HG03575 (cell line): ENCODE results near the gene TRMT1.

ENCODE experiments used
- ATAC-seq: cut with Tn5 transposase; IDR thresholded peaks from one replicate; pipeline ENCODE4 v1.9.1; 2021; ENCODE audit not compliant: unreplicated experiment, insufficient number of reproducible peaks, low FRiP score; ENCODE audit errors: extremely low read depth

The TRMT1 gene

DNA sequence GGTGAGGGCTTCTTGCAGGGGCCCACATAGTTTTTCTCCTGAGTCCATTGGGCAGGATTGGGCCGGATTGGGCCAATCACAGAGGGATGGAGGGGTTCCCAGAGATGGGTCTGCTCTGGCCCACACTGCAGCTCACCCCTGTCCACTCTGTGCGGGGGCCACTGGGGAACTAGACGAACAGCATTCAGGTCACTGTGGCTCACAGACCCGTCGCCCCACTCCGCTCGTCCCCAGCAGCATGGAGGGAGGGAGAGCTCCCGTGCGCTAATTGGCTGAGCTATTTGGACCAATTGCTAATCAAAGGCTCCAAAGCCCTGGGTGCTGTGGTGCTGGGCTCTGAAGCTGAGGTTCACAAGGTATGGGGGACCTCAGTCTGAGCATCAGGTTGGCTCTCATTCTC is 12.8 kb upstream of the TRMT1 start:
- ATAC-seq: no peak

DNA sequence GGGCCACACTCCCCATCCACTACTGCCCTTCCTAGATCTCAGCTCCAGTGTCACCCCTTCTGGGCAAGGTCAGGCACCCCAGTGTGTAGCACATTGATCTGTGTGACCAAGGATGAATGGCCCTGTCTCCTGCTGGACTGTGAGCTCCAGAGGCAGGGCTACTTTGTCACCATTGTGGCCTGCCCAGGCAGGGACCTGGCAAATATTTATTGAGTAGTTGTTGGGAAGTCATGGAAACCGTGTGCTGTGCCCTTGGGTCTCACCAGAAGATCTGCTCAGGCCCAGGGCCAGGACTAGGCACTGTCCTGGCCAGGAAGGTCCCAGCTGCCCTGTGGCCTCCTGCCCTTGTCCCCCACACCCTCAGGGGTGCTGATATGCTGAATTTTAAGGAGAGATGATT is 12.0 kb upstream of the TRMT1 start:
- ATAC-seq: no peak

DNA sequence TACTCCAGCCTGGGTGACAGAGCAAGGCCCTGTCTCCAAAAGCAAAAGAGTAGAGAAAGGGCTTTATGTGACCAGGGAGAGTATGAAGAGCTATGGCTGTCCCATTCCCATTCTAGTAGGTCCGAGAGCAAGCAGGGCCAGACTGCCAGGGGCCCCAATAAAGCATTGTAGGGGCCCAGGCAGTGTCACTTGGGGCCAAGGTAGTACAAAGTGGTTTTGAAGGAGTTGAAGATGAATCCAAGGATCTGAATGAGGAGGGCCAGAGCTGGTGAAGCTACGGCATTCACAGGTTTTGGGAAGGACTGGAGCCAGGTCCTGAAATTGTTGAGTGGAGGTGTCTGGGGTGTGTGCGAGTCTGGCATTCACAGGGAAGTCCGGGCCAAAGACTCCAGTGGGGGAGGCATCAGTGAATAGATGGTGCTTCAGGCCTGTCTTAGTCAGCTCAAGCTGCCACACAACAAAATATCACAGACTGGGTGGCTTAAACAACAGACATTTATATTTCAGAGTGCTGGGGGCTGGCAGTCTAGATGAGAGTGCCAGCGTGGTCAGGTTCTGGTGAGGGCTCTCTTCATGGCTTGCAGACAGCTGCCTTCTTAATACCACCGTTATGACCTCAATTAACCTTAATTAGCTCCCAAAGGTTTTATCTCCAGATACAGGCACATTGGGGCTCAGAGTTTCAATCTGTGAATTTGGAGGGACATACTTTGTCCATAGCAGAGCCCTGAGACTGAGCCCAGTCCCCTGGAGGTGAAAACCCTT is 11.5 kb upstream of the TRMT1 start:
- no peak for ATAC-seq

DNA sequence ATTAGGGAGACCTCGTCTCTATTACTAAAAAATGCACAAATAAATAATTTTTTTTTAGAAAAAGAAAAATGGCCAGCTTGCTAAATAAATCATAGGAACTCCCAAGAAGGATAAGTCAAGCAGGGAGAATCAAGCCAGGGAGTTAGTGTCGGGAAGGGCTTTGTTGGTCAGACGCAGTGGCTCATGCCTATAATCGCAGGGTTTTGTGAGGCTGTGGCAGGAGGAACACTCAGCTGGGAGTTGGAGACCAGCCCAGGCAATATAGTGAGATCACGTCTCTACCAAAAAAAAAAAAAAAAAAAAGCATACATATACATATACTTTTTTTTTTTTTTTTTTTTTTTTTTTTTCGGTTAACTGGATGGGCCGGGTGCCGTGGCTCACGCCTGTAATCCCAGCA is 10.5 kb upstream of the TRMT1 start:
- ATAC-seq: no peak

DNA sequence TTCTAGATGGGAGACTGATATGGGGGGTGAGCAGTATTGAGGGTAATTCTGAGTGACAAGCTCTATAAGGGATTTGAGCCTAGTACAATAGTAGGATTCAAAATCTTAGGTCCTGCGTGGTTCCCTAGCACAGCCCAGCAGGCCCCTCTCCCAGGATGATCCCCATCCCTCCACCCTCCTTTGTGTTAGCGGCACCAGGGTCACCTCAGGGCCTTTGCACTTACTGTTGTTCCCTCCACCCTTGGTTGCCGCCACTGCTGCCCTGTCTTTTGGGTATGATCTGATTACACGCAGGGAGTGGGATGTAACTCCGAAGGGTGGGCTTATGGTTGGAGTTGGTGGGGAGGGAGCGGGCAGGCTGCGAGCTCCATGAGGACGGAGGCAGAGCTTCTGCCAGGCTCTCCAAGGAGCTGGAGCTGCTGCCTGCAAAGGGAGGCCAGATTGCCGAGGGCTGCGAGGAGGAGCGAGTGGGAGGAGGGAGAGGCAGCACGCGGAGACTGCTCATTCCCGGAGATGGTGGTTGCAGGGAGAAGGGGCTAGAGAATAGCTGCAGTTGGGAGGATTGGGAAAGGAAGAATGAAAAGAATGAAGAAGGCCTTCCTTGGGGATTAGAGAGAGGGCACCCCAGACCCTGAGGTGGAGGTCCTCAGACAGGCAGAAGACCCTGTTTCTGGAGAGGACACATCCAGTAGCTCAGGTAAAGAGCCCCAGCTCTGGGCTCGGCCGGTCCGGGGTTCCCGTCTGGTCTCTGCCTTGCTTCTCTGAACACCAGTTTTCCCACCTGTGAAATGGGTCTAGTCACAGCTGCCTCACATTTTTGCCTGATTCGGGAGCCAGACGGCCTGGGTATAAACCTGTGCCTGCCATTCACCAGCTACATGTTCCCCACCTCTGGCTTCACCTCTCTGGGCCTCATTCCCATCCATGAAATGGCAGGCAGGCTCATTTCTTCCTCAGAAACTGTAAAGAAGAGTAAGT is 6.7 kb upstream of the TRMT1 start:
- no peak for ATAC-seq

DNA sequence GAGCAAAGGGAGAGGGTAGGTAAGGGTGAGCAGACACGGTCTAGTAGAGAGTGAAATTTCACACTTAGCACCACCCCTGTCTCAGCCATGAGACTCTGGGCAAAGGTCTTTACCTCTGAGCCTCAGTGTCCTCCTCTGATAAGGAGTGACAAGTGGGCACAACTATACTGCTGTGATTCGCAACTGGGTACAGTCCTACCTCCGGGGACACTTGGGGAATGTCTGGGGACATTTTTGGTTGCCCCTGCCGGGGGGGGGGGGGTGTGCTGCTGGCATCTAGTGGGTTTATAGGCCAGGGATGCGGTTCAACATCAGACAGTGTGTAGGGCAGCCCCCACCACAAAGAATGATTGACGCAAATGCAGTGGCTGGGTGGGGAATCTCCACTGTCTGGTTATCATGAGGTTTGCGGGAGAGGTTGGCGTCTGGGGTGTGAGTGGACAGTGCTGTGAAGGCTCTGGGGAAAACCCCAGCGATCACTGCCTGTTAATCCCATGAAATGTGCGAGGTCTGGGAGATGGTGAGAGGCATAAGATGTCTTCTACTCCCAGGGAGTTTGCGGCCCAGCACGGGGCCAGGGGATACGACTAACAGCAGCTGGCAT is 5.8 kb upstream of the TRMT1 start:
- ATAC-seq: no peak

DNA sequence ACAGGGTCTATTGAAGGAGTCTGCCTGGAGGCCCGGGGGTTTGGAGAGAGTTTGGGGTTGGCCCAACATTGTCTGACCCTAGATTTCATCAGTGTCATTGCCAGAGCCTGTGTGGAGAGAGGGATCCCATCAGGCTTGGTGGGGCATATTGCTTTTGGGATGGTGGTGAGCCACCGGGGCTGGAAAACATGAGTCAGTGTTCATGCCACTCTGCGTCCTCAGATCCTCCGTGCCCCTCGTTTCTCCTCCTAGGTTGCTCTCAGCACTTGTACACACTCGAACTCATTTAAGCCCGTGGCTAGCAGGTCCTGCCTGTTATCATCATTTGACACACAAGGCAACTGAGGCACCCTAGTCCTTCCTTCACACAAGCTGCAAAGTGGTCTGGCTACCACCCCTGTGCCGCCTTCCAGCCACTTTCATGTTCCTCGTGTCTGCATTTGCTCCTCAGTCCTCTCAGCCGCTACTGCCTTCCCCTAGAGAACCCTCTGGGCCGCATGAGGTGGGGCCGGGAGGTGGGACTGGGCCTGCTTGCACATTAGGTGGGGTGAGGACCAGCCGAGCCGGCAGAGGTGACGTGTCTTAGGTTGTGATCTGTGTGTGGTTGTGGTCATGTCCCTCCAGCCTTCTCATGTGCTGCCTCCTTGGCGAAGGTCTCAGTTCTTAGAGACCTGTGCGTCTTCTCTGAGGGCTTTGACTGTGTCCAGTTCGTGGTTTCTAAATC is 5.2 kb upstream of the TRMT1 start:
- ATAC-seq: no peak

DNA sequence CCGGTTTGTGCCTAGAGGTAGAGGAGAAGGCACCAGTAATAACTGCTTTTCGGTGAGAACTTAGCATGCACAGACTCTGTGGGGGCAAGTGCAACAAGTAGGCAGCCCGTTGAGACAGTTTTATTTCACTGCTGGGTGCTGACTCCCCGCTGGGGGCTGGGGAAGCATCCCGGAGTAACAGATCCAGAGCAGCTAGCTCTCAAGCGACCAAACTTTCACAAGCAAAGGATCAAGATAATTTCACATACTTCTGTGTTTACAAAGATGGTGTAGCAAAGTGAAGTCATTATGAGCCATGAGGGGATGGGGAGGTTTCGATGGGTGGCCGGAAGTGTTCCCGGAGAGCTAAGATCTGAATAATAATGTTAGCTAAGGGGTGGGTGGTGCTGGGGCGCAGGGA is 4.3 kb upstream of the TRMT1 start:
- no peak for ATAC-seq

DNA sequence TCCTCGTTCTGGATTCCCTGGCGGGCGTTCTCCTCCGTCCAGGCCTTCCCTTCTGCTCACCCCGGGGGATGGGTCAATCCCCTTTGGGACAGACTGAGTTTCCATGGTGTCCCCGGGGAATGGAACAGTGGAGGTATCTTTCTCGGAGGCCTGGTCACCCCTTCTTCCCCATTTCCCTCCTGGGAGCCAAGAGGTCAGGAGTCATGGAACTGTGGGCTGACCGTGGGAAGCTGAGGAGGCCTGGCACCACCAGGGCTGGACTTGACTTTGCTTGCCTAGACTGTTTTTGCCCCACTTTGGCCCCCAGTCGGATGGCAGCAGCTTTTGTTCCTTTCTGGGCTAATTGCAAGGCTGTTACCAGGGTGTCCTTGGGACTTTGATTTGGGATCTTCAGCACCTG is 3.5 kb upstream of the TRMT1 start:
- no peak for ATAC-seq

DNA sequence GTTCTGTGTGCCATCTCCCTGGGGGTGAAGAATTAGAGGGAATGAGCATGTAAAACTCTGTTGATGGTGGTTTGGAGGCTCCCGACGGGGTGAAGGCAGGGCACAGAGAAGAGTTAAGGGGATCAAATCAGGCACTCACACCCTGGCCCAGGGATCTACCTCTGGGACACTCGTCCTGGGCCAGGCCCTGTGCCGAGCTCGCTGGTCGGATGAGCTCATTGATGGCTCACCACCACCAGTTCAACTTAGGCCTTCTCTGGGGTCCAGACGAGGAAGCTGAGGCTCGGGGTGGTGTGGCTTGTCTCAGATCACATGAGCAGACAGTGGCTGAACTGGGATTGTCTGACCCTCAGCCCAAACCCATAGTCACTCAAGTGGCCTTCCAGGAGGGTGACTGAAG is 3.1 kb upstream of the TRMT1 start:
- no peak for ATAC-seq

DNA sequence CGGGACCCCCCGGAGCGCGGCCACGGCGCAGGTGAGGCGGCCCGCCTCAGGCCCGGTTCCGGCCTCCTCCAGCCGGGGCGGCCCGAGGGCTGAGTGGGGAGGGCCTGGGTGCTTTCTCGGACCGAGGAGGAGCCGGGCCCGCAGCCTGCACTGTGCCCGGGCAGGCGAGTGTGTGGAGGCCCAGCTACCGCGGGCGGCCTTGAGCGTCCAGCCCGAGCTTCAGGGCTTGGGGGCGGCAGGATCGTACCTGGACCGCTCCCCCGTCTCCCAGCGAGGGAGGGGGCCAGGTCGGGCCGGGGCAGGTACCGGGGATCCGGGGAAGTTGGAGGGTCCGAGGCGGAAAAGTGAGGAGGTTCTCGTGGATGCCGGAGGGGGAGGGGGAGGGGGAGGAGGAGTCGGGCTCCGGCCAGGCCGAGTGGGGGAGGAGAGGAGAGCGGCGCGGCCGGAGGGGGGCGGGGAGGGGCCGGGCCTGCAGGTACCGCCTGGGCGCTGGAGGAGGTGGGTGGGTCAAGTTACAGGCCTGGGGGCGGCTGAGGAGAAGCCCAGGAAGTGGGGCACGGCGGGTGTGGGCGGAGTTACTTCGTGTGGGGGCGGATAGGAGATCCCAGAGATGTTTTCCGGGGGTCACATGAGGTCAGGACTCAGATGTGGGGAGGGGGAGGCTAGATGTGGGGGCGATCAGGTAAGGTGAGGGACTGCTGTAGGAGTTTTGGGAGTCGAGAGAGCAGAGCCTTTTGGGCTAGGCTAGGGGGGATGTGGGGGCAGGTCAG is 2.1 kb upstream of the TRMT1 start:
- ATAC-seq: no peak

DNA sequence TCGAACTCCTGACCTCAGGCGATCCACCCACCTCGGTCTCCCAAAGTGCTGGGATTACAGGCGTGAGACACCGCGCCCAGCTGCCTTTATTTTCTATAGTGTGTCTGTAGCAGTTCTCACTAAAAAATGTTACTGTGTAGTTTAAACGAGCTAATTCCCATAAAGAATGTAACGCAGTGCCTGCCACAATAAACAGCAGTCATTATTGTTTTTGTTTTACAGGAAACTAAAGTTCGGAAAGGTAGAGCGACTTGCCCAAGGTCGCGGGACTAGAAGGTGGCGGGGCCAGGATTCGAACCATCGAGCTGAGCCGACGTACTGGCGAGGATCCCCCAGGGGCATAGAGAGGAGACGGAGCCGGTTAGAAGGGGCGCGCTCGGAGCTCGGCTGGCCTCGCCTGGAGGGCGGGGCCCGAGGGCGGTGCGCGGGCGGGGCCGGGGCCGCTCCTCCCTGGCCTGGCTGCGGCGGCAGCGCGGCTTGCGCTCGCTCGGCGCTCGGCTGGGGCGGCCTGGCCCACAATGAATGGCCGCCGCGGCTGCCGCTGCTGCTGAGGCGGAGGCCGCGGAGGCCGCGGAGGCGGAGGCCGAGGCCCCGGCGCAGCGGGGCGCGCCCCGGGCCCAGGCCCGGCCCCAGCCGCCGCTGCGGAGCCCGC is 1.4 kb upstream of the TRMT1 start, which contains the start of gene NACC1:
TSS of gene NACC1 (plus strand) at position 493 of the 652 bp plus-strand sequence. CDS start 16,944 bp downstream, outside the sequence.
- no peak for ATAC-seq

DNA sequence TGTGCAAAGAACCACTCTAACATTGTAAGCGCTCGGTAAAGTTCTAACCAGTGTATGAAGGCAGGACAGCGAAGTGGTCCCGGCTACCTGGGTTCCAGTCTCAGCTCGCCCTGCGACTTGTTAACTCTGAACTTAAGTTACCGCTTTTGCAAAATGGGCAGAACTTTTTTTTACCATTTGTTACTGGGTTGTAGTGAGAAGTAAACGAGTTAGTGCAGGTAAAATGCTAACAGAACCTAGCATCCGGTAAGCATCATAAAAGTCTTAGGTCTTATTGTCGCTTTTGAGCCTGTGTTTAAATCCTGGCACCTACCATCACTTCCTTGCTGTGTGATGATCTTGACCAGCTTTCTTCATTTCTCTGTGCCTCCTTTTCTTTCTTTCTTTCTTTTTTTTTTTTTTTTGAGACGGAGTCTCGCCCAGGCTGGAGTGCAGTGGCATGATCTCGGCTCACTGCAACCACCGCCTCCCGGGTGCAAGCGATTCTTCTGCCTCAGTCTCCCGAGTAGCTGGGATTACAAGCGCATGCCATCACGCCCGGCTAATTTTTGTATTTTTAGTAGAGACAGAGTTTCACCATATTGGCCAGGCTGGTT is 734 bp upstream of the TRMT1 start:
- ATAC-seq: no peak

DNA sequence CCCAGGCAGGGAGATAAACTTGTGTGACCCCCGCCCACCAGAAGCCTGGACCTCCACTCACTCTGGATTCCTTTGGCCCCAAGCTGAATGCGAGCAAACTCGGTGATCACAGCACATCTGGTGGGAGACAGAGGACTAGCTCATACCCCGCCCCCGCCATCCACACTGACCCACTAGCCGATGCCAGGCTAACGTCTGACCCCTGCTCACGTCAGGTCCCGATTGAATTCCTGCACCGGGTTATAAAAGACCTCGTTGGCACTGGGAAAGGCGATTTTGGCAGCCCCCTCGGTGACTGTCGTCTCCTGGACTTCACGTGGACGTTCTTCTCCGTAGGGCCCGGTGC is 631 bp downstream of the TRMT1 start:
- no peak for ATAC-seq

DNA sequence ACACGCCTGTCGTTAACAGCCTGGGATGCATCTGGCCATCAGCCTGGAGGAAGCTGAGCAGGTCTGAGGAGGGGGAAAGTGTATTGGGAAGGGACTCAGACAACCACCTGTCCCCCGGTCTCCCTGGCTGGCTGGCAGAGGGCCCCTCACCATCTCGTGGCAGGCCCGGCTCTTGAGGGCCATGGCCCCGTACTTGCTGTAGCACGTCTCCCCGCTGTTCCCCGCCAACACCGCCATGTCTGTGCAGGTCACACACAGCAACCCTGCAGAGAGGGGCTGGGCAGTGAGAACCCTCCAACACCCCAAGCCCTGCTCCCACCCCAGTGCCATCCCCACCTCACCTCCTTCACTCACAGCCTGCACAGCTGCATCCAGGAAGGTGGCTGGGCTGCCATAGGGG is 4.0 kb downstream of the TRMT1 start:
- ATAC-seq: no peak

DNA sequence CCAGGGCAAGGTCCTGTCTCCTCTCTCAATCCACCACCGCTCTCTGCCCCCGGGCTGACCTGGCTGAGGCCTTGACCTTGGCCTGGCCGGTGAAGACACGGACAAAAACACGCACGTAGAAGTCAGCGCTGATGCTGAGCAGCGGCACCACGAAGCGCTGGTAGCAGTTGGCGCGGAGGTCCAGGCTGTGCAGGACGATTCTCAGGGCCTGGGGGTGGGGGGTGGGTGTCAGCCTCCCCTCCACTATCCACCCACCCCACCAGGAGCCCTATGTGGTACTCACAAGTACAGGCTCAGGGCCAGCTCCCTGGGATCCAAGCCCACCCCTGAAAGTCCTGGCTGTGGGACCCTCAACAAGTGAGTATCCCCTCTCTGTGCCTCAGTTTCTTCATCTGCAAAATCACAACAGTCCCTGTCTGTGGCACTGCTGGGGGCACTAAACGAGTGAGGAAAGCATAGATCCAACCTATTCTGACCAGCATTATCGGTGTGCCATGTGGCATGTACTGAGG is 6.4 kb downstream of the TRMT1 start:
- no peak for ATAC-seq

DNA sequence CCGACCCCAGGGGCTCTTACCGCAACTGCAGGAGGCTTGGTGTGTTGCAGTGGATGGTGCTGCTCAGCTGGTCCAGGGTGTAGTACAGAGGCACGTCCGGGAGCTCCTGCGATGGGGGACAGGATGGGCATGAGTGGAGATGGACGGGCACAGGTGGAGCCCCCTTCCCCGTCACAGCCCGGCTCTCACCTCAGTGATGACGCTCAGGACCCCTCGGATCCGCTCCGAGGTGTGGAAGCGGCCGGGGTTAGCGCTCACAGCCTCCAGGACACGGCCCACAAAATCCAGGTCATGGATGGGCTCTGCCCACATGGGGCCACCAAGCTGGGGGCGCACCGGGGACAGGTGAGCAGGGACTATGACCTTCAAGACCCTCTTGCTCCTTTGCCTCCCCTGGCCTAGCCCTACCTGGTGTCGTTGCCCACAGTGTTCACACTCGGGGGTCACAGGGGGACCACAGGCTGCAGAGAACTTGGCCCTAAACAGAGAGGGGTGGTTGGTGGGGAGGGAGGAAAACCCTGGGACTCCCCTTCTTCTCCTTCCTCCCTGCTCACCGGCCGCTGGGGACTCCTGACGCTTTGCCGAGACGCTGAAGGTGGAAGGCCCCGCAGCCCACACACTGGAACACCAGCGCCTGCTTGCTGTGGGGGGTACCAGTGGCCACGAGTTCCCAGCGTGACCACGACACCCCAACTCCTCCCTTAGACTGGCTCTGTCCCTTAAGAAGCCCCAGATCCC is 7.0 kb downstream of the TRMT1 start:
- no peak for ATAC-seq
